Tibial nerve (tissue), 4 donors: ENCODE results near the gene SOX18. TPM values are rescaled to one million over a fixed set of nuclear protein-coding genes. Genes with fewer than 3 reads are reported as not detected.

Experiments used
- DNase-seq, 2 donors: peaks; one replicate each; pipeline ENCODE4 v3.0.0-alpha.2; 2019; ENCODE audit warnings: low spot score in 2 of 2
- H3K27ac ChIP-seq, 4 donors: fragments of 200-600 bp; sonication (generic) in 3 of 4; one replicate each; pipeline ENCODE4 v1.5.1; 2017 to 2019; ENCODE audit warnings: mild to moderate bottlenecking in 1 of 4
- H3K27me3 ChIP-seq, 2 donors: fragments of 200-600 bp; sonication (generic) in 1 of 2; one replicate each; pipeline versions ENCODE4 v1.5.1 to v1.6.0; 2017 to 2019
- H3K36me3 ChIP-seq, 3 donors: fragments of 200-600 bp; sonication (generic); one replicate each; pipeline ENCODE4 v1.5.1; 2018 to 2019
- H3K4me1 ChIP-seq, 4 donors: fragments of 200-600 bp; sonication (generic) in 3 of 4; one replicate each; pipeline ENCODE4 v1.5.1; 2017 to 2019
- H3K4me3 ChIP-seq, 4 donors: fragments of 200-600 bp; sonication (generic) in 3 of 4; one replicate each; pipeline ENCODE4 v1.5.1; 2017 to 2019; ENCODE audit warnings: mild to moderate bottlenecking in 1 of 4, moderate library complexity in 1 of 4
- H3K9me3 ChIP-seq, 4 donors: fragments of 200-600 bp; sonication (generic) in 3 of 4; one replicate each; pipeline ENCODE4 v1.5.1; 2017 to 2019
- EP300 ChIP-seq, 2 donors: sonication (generic); formaldehyde crosslinking; IDR thresholded peaks; one replicate each; pipeline ENCODE4 v1.6.1; 2017; ENCODE audit warnings: antibody characterized with exemption in 2 of 2, mild to moderate bottlenecking in 1 of 2
- POLR2A ChIP-seq, 2 donors: fragments of 450-650 bp; IDR thresholded peaks; one replicate each; pipeline ENCODE4 v1.6.1; 2017; ENCODE audit warnings: antibody characterized with exemption in 2 of 2, mild to moderate bottlenecking in 2 of 2, moderate library complexity in 2 of 2
- WGBS, 2 donors: methylation state at CpG; one replicate each; pipeline ENCODE4 v1.1.5; 2018; 5-methylcytosine and 5-hydroxymethylcytosine counted together
- total RNA-seq, 4 donors: library from RNA; depleted of rRNA; stranded (reverse); fragments of >200 nt; gene quantifications; one replicate each; pipeline ENCODE4 v1.1.0, GENCODE V29; 2016
- TF ChIP-seq, protein P1 (sequence below), 5 experiments: fragments of 200-600 bp in 3 of 5; fragments of 450-650 bp in 2 of 5; sonication (generic) in 3 of 5; IDR thresholded peaks; one replicate each; pipeline ENCODE4 v1.5.1; 2016 to 2019; ENCODE audit warnings: antibody characterized with exemption in 5 of 5, mild to moderate bottlenecking in 3 of 5, moderate library complexity in 2 of 5

Gene SOX18
- total RNA-seq, 4 donors from 2014 or later: 4.6 to 44.6 (median 21.4) TPM

DNA sequence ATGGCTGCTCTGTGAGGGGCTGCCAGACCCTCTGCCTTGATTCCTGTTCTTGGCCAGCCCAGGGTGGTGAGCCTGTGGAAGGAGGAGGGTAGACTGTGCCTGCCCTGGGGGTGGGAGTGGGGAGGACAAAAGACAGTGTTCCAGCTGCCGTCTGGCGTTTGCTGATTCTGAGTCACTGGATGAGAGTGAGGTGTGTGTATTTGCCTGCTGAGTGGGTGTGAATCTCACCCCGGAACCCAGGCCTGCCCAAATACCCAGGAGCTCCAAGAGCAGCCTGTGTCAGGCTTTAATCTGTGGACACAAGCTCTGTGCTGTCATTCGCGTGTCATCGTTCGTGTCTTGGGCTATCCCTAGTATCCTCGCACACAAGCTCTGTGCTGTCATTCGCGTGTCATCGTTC is 37.4 kb upstream of the SOX18 start:
- no peak for DNase-seq
- peaks cover 0 to 12% (median 0%) of the 10 kb centered on the region in 4 donors for H3K9me3 ChIP-seq
- no peak overlapping the region for H3K4me3 ChIP-seq
- no peaks in the 10 kb centered on the region for H3K36me3 ChIP-seq
- peaks cover 0 to 37% of the 10 kb centered on the region in 2 donors for H3K27me3 ChIP-seq
- 88 to 90% methylated on average over 10 to 11 of the region's 11 CpGs for WGBS, 2 donors
- peaks cover 0 to 28% (median 9%) of the 10 kb centered on the region in 4 donors for H3K4me1 ChIP-seq
- no peak for TF ChIP-seq POLR2A (IDR thresholded peaks at IDR 0.05)
- TF ChIP-seq, protein P1, sequence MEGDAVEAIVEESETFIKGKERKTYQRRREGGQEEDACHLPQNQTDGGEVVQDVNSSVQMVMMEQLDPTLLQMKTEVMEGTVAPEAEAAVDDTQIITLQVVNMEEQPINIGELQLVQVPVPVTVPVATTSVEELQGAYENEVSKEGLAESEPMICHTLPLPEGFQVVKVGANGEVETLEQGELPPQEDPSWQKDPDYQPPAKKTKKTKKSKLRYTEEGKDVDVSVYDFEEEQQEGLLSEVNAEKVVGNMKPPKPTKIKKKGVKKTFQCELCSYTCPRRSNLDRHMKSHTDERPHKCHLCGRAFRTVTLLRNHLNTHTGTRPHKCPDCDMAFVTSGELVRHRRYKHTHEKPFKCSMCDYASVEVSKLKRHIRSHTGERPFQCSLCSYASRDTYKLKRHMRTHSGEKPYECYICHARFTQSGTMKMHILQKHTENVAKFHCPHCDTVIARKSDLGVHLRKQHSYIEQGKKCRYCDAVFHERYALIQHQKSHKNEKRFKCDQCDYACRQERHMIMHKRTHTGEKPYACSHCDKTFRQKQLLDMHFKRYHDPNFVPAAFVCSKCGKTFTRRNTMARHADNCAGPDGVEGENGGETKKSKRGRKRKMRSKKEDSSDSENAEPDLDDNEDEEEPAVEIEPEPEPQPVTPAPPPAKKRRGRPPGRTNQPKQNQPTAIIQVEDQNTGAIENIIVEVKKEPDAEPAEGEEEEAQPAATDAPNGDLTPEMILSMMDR (IDR thresholded peaks at IDR 0.05): no peak
- no peak for TF ChIP-seq EP300 (IDR thresholded peaks at IDR 0.05)
- no peak overlapping the region for H3K27ac ChIP-seq

DNA sequence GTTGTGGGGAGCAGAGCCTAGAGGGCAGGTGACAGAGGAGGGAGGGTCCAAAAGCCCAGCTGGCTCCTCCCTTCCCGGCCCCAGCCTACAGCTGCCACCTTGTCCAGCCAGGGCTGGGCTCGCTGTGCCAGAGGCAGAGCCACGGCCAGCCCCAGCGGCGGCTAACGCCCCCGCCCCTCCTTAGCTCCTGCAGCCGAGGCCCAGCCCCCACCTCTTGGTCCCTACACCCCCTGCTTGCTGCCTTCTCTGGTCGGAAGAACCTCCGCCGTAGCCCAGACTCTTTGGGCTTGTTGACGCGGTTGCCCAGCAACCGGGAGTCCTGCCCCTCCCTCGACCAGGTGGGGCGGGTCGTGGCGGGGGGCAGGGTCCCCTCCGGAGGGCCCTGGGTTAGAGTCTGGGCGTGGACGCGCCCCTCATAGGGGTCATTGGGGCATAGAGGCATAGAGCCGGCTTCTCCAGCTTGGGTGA is 35.3 kb upstream of the SOX18 start:
- H3K36me3 ChIP-seq: no peaks in the 10 kb centered on the region
- H3K4me1 ChIP-seq: peaks cover 0 to 45% (median 9%) of the 10 kb centered on the region in 4 donors
- peaks cover 0 to 37% of the 10 kb centered on the region in 2 donors for H3K27me3 ChIP-seq
- DNase-seq: no peak
- peaks cover 0 to 12% (median 0%) of the 10 kb centered on the region in 4 donors for H3K9me3 ChIP-seq
- no peak for TF ChIP-seq EP300 (IDR thresholded peaks at IDR 0.05)
- TF ChIP-seq POLR2A (IDR thresholded peaks at IDR 0.05): no peak
- TF ChIP-seq, protein P1 (IDR thresholded peaks at IDR 0.05): no peak
- no peak overlapping the region for H3K27ac ChIP-seq
- WGBS, 2 donors: 0 to 5% methylated on average over 2 to 17 of the region's 23 CpGs
- no peak overlapping the region for H3K4me3 ChIP-seq

DNA sequence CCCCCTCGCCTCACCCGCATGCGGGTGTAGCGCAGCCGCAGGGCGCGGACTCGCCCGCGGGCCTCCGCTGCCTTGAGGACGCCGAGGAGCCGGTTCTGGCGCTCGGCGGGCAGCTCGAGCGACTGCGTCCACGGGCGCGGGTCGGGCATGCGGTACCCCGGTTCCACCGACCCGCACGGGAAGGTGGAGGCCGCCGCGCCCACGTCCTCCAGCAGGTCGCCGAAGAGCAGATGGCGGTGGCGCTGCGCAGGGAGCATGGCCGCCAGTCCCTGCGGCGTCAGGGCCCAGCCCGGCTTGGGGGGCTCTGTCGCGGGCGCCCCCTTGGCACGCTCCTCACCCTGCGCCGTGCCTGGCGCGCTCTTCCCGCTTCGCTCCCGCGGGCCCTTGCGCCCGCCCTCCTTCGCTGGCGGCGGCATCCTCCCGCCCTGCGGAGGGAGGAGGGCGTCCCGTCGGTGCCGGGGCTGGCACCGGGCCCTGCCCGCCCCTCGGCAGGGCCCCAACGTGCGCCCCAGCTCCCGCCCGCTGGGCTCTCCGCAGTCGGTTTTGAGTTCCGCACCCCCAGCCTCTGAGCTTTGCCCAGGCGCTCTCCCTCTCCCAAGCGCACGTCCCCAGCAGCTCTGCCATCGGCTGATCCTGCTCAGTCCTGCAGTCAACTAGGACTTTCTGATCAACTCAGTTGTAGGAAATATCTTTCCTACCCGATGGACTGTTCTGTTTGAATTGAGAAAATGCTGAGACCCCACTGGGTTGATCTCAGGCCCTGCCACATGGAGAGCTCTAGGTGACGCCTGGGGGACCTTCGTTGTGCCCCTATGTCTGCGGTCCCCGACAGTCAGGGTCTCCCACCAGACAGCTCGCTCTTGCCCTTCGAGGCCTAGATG is 34.6 kb upstream of the SOX18 start, which contains the start of gene LKAAEAR1:
TSS of gene LKAAEAR1 (minus strand) at position 595 of the 881 bp plus-strand sequence. CDS start at position 416, 179 bp downstream.
- Histone ChIP-seq H3K36me3 (no peaks in the 10 kb centered on the region), H3K4me3 (peak within 1 kb of the TSS; percentile 30 to 58 (median 39)), H3K9me3 (peaks cover 0 to 12% (median 0%) of the 10 kb centered on the region in 4 donors), H3K27ac (no peak within 1 kb of the TSS), H3K4me1 (peaks cover 0 to 51% (median 13%) of the 10 kb centered on the region in 4 donors), H3K27me3 (peaks cover 0 to 37% of the 10 kb centered on the region in 2 donors)
- DNase-seq: no peak
- WGBS, 2 donors: 7 to 9% methylated on average over 20 to 25 of the region's 86 CpGs
- TF ChIP-seq EP300 (IDR thresholded peaks at IDR 0.05) (no peak), POLR2A (IDR thresholded peaks at IDR 0.05) (no peak)
- TF ChIP-seq, protein P1 (IDR thresholded peaks at IDR 0.05): peak in 1 of 5 experiments; percentile 3

DNA sequence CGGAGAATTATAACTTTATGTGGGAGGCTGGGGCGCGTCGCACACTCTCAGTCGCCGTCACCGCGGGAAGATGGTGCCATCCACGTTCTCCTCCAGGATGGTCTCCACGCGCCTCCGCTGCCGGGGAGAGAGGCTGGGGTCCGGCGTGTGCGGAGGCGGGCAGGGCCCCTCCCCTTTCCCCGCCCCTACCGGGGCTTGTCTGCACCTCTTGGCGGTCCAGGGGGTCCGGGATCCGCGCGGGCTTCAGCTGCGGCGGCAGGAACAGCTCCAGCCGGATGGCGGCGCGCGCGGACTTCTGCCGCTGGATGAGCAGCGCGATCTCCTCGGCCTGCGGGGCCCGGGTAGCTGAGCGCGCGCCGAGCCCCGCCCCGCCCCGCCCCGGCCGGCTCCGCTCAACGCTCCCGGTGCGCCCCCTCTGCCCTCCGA is 34.0 kb upstream of the SOX18 start:
- Histone ChIP-seq H3K4me1 (peaks cover 0 to 57% (median 19%) of the 10 kb centered on the region in 4 donors), H3K27ac (no peak overlapping the region), H3K9me3 (peaks cover 0 to 12% (median 0%) of the 10 kb centered on the region in 4 donors), H3K36me3 (no peaks in the 10 kb centered on the region), H3K4me3 (peak overlapping the region; percentile 30 to 58 (median 39)), H3K27me3 (peaks cover 0 to 37% of the 10 kb centered on the region in 2 donors)
- DNase-seq: peak in 1 of 2 donors; percentile 36
- 0 to 1% methylated on average over 21 to 37 of the region's 52 CpGs for WGBS, 2 donors
- TF ChIP-seq, protein P1 (IDR thresholded peaks at IDR 0.05): peak; percentile 49 to 76 (median 65)
- no peak for TF ChIP-seq EP300 (IDR thresholded peaks at IDR 0.05)
